Measurements from ENCODE around the gene EML1. TPM values are rescaled to one million over a fixed set of nuclear protein-coding genes. Genes with fewer than 3 reads are reported as not detected.
A peak's percentile ranks its signal among the peaks of the same experiment; 100 is the strongest.

Gene EML1
- total RNA-seq, 2 donors from 2014 or later: 28.3 to 30.2 TPM

- Histone ChIP-seq H3K27me3 (no peaks in the 10 kb centered on the region), H3K27ac (no peak overlapping the region), H3K9me3 (peaks cover 0 to 21% of the 10 kb centered on the region in 2 donors), H3K36me3 (no peaks in the 10 kb centered on the region), H3K4me3 (no peak overlapping the region), H3K4me1 (peaks cover 0 to 7% of the 10 kb centered on the region in 2 donors)
- no peak for TF ChIP-seq CTCF (IDR thresholded peaks at IDR 0.05)
- DNase-seq (ENCODE audit: low spot score): no peak
These were observed 12.5 kb upstream of the EML1 start for GRCh38 chr14:99780690-99781089.

DNA sequence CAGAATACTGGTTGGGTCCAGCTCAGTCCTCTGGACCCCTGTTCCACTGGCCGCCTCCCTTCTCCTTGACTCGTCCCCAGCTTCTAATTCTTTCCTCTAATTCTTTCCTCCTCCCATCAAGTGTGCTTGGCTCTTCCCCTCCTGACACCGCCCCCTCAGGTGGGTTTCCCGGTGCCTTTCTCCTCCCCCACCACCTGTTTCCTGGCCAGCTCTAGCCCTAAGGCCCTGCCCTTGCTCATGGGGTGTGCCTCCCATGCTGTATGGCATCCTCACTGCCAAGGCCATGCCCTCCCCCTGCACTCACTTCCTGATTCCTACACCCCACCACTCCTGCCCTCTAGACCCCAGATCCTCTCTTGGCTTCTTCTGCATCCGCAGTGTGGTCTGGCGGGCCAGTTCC is 12.1 kb upstream of the EML1 start:
- no peaks in the 10 kb centered on the region for H3K36me3 ChIP-seq
- DNase-seq (ENCODE audit: low spot score): no peak
- no peaks in the 10 kb centered on the region for H3K27me3 ChIP-seq
- TF ChIP-seq CTCF (IDR thresholded peaks at IDR 0.05): no peak
- H3K9me3 ChIP-seq: peaks cover 0 to 21% of the 10 kb centered on the region in 2 donors
- H3K4me1 ChIP-seq: peaks cover 0 to 7% of the 10 kb centered on the region in 2 donors
- H3K27ac ChIP-seq: no peak overlapping the region
- no peak overlapping the region for H3K4me3 ChIP-seq

- Histone ChIP-seq H3K36me3 (no peaks in the 10 kb centered on the region), H3K4me1 (peaks cover 0 to 7% of the 10 kb centered on the region in 2 donors), H3K27me3 (no peaks in the 10 kb centered on the region), H3K9me3 (peaks cover 0 to 21% of the 10 kb centered on the region in 2 donors), H3K27ac (no peak overlapping the region), H3K4me3 (no peak overlapping the region)
- TF ChIP-seq CTCF (IDR thresholded peaks at IDR 0.05): no peak
- no peak for DNase-seq (ENCODE audit: low spot score)
These were observed 11.2 kb upstream of the EML1 start for GRCh38 chr14:99781853-99782610.

GRCh38 chr14:99784508-99784907 is 8.7 kb upstream of the EML1 start:
- H3K9me3 ChIP-seq: peaks cover 0 to 8% of the 10 kb centered on the region in 2 donors
- no peak for TF ChIP-seq CTCF (IDR thresholded peaks at IDR 0.05)
- no peak overlapping the region for H3K4me3 ChIP-seq
- H3K36me3 ChIP-seq: no peaks in the 10 kb centered on the region
- H3K27me3 ChIP-seq: no peaks in the 10 kb centered on the region
- DNase-seq (ENCODE audit: low spot score): no peak
- H3K27ac ChIP-seq: peak overlapping the region in 1 of 2 donors; percentile 34
- H3K4me1 ChIP-seq: peaks cover 0 to 7% of the 10 kb centered on the region in 2 donors

DNA sequence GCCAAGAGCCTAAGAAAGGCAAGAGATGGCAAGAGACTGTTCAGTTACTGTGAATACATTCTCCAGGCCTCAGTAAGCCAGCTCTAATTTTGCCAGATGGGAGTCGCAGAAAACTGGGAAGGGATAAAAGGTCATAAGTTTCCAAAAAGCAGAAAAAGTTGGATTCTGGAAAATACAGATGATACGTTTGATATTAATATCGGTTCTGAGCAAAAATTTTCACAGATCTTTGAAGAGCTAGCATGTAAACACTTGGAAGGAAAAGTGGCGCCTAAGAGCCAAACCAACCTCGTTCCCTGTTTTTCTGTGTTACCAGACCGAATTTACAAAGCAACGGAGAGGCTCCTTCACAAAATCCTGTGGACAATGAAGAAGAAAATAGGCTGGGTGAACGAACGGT is 7.8 kb upstream of the EML1 start:
- TF ChIP-seq CTCF (IDR thresholded peaks at IDR 0.05): no peak
- Histone ChIP-seq H3K9me3 (no peaks in the 10 kb centered on the region), H3K4me1 (peaks cover 0 to 7% of the 10 kb centered on the region in 2 donors), H3K4me3 (no peak overlapping the region), H3K27ac (no peak overlapping the region), H3K36me3 (no peaks in the 10 kb centered on the region), H3K27me3 (no peaks in the 10 kb centered on the region)
- DNase-seq (ENCODE audit: low spot score): no peak
